GM19025 (cell line): ENCODE data around the gene MPV17.
"Not testable (repeated sequence)": the region's sequence is repeated elsewhere in the genome, so short reads cannot be mapped to it uniquely, and the experiment has no call there.

Experiments used
- ATAC-seq: cut with Tn5 transposase; IDR thresholded peaks from one replicate; pipeline ENCODE4 v1.9.1; 2021; ENCODE audit warnings: mild to moderate bottlenecking, low read depth, moderate library complexity; ENCODE audit not compliant: unreplicated experiment

The MPV17 gene

DNA sequence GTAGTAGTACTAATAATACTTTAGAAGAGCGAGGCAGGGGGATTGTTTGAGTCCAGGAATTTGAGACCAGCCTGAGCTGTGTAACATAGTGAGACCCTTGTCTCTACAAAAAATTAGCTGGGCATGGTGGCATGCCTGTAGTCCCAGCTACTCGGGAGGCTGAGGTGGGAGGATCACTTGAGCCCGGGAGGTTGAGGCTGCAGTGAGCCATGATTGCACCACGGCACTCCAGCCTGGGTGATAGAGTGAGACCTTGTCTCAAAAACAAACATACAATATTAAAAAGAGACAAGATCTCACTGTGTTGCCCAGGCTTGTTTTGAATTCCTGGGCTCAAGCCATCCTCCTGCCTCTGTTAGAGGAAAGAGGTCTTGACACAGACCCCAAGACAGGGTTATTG, 22.3 kb downstream of the MPV17 start:
- ATAC-seq = not testable (repeated sequence)

DNA sequence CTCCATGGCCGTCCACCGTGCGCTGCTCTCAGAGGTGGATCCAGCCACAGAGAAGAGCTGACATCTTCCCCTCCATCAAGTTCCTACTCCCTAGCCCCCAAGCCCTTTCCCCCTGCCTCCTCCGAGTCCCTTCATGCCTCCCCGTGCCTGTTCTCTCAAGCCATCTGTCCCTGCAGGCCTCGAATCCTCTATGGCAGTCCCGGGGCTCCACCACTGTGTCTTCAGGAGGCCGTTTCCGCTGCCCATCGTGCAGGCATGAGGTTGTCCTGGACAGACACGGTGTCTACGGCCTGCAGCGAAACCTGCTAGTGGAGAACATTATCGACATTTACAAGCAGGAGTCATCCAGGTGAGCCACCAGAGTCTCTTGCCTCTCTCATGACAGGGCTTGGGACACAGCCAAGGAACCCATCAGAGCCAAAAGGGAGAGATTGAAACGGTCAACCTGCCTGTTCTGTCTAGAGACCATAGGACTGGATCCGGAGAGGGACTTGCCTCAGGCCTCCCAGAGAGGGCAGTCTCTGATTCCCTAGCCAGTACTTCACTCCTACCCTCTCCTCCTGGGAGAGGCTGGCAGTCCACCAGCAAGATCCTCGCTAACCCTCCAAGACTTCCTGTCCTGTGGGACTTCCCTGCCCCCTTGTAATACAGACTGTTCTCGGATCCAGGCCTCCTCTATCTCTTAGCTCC, 24.4 kb downstream of the MPV17 start:
- ATAC-seq = no peak

DNA sequence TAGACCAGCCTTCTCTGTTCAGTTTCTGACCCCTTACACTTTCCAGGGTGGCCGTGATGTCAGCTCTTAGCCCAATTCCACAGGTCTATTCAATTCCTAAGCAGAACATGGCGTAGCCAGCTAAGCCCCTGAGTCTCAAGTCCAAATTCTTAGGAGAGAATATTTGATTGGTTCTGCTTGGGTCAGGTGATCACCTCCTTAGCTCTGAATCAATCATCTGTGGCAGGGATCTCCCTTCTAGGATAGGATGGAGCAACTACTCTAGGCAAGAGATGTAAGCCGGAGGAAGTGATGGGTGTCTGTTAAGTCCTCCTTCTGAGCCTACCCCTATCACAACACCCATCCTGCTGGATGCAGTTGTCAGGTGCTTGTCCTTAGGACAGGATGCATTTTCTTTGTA, 25.7 kb downstream of the MPV17 start:
- no peak for ATAC-seq

DNA sequence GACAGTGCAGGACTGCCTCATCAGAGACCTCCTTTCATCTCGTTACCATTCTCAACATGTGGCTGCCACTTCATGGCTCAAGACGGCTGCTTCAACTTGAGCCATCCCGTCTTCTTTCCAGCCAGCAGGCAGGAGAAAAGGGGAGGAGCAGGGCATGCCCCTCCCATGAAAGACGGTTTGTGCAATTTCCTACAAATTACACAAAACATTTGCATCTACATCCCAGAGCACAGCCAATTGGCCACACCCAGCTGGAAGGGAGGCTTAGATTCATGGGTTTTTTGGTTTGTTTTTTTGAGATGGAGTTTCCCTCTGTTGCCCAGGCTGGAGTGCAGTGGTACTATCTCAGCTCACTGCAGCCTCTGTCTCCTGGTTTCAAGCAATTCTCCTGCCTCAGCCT, 26.4 kb downstream of the MPV17 start:
- no peak for ATAC-seq

DNA sequence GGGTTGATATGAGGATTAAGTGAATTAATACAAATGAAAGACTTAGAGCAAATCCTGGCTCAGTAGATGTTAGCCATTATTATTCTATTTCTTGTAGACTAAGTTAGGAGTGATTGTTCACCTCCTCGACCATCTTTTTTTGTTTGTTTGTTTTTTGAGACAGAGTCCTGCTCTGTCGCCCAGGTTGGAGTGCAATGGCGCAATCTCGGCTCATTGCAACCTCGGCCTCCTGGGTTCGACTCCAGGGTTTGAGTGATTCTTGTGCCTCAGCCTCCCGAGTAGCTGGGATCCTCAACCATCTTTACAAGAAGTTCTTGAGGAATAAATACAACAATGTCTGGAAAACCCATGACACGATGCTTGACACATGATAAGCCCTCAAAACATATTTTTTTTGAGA, 28.0 kb downstream of the MPV17 start:
- no peak for ATAC-seq

DNA sequence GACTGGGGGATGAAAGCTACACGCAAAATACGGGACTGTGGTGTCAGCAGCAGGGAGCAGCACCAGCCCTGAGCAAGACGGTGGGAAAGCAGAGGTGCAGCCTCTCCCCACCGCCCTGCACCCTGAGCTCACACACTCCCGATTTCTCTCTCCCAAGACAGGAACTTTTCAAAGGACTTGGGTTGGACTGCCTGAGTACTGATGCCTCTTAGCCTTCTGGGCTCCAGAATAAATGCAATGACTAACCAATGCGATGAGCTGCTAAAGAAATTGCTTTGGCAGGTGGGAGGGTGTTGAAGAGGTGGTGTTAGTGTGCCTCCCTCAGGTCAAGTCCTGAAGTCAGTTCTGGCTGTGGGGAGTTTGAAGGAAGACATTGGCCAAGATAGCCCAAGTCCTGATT, 31.0 kb downstream of the MPV17 start:
- ATAC-seq = no peak

DNA sequence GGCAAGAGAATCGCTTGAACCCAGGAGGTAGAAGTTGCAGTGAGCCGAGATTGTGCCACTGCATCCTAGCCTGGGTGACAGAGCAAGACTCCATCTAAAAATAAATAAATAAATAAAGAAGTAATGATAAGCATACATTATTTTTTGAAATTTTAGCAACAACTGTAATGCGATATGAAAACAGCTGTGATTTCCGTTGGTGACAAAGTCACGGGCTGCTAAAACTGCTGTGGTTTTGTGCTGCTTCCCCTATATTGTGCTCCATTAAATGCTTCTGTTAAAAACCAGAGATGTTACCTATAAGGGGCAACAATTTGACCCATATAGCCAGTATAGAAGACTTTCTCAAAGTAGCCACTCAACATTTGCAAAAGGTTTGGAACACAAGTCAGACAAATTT, 32.3 kb downstream of the MPV17 start:
- no peak for ATAC-seq

DNA sequence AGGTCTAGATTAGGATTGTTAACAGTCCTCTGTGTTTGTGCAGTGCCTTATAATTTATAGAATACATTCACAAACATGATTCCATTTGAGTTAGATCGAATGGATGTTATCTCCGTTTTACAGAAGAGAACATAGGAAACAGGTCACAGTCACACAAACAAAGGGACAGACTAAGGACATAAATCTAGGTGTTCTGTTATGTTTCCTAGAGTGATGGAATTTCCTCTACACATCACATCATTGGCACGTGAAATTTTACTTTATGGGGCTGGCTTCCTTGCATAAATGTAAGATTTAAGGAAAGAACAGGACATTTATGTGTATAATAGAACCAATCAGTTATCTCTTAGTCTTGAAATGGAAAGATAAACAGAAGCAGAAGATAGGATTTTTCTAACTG, 34.3 kb downstream of the MPV17 start:
- ATAC-seq = no peak

DNA sequence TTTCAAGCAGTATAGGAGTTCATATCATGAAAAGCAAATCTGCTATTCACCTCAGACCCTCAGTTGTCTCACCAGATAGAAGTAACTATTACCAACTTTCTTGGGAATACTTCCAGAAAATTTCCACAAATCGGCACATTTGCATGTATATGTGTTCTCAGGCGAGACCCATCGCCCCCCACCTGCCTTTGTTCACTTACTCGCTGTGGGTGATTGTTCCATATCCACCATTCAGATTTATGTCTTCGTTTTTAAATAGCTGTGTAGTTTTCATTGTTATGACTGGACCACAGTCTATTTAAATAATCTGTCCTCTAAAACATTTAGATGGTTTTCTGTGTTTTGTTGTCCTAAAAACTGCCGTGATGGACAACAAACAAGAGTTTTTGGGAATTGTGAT, 37.4 kb downstream of the MPV17 start:
- ATAC-seq = no peak

DNA sequence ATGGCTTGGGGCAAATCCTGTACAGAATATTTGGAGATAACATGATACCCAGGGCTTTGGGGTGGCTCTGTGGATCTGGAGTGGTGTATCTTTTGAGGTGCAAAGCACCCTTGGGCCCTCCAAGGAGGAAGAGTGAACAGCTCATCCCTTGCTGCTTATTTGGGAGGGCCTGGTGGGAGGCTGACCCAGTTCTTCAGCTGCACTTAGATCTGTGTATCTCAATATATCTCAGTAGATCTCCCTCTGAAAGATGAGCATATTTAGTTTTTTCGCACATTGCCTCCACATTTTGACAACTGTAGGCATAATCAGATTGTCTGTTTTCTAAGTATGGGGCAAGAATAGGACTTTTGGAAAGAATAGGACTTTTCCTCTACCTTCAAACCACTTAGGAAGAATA, 37.9 kb downstream of the MPV17 start:
- no peak for ATAC-seq

DNA sequence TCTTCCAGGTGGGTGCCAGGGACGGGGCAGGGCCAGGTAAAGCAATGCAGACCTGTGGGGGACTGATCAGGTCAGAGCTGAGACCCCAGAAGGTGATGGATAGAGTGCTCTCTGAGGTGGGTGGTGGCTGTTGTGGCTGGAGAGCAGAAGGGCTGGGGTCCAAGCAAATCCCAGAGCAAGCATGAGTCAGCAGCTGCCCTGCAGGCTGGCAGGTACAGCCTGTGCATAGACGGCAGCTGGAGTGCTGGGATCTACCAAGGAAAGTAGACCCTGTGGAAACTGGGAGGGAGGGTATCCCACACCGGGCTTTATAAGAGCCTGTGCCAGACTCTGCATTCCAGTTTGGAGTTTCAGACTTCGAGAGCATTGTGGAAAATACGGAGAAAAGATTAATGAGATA, 40.0 kb downstream of the MPV17 start:
- ATAC-seq = no peak

DNA sequence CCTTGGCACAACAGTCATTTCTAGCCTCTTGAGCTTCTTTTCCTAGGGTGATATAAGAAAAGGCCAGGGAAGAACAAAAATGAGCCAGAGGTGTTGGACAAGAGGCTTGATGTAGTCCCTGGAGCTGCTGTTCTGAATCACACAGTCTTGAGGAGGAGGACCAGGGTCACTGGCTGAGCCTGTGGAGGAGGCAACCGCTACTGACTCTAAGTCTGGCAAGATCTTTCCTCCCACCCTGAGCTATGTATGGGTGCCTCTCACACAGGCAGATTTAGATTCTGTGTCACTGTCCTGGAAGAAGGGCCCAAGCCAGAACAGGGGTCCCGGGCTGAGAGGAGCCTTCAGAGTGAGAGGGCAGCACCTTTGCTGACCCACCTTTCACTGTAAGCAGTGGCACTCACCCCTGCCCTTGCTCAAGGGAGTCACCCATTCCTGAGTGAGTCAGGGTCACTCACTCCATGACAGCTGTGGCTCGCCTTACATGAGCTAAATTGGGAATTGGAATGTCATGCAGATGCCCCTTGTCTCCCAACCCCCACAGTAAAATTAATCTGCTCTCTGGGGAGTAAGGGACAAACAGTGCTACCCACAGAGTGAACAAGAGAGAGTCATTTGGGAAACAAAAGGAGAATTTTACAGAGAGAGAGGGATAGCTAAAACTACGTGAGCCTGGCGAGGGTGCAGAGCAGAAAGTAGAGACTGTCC, 40.9 kb downstream of the MPV17 start, which contains the start of gene TRIM54:
Gene TRIM54 (plus strand): TSS at position 575 of the 705 bp plus-strand sequence. CDS start 303 bp downstream, outside the sequence.
- ATAC-seq = no peak

DNA sequence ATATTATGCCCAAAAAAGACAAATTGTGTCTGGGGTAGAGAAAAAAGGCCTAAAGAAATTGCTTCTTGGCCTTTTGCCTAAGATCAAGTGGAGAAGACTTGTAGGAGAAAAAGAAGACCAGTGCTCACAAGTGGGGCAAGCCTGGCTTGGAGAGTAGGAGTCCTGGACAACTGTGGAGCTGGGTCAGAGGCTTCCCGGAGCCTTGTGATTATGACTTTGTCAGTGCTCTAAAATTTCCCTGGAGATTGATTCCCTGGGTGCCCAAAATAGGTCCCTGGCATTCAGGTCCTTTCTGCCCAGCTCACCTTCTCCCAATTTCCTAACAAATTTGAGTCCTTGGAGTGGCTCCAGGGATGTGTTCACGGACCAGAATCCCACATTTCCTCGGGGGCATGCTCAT, 41.5 kb downstream of the MPV17 start:
- no peak for ATAC-seq

DNA sequence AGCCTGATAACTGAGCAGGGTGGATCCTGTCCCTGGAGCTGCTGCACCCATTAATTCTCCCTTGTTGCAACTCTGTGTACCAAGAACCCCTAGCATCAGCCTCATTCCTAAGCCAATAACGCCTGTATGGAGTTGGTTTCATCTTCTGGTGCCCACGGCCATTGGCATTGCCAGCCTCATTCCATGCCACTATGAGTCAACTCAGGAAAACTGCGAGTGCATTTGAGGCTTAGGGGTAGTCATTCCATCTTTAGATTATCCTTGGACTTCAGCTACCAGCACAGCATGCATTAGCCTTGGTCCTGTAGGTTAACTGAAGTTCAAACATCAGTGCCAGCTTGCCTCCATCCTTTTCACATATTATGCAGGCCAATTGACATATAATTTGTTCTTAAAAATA, 42.1 kb downstream of the MPV17 start:
- no peak for ATAC-seq

DNA sequence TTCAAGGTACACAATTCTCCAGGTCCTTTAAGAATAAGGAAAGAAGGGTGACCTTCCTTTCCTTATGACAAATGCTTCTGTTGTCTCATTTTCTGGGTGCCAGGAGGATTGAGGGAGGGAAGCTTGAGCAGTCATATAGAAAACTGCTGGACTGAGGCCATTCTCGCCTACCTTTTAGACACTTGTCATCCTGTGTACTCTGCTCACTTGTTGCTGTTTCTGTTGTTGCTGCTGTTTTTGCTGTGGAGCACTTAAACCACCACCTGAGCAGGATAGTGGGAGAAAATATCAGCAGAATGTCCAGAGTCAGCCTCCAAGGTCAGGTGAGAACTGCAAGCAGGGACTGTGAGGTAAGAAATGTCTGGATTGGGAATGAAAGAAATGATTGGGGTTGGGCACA, 44.9 kb downstream of the MPV17 start:
- no peak for ATAC-seq

DNA sequence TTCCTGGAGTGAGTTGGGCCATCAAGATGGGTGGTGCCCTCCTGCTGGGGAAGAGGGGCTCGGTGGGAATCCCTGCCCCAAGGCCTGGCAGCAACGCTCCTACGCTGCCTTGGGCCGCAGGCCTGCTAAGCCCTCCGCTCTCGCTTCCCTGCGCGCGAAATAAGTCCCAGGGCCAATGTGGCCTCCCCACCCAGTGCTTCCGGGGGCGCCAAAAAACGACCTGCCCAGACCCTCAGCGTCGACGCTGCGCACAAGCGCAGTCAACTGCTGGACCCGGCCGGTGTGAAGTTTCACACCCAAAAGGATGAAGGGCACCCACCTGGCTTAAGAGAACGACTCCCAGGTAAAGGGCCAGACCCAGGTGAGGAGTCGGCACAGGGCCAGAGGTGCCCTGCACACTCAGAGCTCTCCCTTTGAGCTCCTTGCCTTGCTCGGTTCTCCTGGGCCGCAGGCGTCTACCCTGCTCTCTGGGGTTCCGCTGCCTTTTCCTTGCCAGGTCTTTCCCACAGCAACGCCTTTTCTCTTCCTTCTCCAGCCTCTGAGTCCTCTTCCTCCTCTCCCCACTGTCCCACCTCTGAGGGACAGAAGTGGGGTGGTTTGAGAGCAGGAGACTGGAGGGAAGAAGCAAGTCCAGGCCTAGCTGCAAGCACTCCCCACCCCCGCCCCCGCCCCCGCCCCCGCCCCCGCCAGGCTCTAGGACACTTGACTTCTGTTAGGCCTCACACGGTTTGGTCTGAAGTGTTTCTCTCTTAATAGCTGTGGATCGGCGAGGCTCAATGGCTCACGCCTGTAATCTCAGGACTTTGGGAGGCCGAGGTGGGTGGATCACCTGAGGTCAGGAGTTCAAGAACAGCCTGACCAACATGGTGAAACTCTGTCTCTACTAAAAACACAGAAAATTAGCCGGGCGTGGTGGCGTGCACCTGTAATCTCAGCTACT, 47.4 kb downstream of the MPV17 start, which contains the start of gene DNAJC5G:
Gene DNAJC5G (plus strand): TSS at position 223 of the 940 bp plus-strand sequence. CDS start 1,296 bp downstream, outside the sequence.
- ATAC-seq = no peak

DNA sequence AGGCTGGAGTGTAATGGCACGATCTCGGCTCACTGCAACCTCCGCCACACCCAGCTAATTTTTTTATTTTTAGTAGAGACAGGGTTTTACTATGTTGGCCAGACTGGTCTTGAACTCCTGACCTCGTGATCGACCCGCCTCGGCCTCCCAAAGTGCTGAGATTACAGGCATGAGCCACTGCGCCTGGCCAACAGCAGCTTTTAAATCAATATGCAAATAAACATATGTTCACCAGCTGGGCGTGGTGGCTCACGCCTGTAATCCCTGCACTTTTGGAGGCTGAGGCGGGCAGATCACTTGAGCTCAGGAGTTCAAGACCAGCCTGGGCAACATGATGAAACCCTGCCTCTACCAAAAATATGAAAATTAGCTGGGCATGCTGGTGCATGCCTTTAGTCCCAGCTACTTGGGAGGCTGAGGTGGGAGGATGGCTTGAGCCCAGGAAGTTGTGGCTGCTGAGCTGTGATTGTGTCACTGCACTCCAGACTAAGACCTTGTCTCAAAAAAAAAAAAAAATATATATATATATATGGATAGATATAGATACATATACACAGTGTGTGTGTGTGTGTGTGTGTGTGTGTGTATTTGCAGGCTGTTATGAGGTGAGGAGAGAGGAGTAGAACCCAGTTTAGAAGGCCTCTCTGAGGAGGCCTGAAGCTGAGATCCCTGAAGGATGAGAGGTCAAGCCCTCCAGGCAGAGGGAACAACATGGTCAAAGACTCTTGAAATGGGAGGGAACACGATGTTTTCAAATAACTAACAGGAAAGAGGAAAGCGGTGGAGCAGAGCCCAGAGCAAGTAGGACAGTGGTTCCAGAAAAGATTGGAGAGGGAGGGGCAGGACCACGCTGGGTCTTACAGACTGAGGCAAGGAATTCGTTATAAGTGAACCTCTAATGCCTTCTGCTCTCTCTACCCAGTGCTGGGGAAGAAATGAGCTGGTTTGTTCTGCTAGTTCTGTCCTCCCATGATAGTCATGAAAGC, 50.1 kb downstream of the MPV17 start:
- ATAC-seq = not testable (repeated sequence)

DNA sequence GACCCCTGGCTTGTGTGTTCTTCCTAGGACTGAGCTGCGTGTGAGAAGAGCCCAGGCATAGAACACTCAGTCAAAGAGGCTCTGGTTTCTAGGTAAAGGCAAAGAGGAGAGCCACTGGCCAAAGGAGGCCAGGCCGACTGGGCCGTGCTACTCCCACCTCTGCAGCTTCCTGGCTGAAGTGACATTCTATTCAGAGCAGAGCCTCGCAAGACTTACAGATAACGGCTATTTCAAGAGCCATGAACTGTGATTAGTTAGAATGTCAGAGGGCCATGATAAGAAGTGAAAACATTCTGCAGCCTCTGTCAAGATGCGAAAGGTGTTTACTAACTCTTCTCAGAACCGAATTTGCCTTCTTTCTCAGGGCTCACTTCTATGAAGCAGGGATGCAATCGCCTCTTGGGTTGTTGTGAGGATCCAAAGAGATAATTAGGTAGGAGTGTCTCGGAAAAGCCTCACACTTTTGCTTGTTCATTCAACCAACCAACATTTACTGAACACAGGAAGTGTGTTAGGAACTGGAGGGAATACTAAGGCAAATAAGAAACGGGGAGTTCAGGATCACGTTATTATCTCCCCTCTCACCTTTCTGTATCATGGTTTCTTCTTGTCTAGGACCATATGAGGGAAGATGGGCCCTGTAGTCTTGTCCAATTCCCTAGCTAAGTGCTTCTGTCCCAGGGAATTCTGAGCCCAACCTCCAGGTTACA, 51.1 kb downstream of the MPV17 start:
- no peak for ATAC-seq

DNA sequence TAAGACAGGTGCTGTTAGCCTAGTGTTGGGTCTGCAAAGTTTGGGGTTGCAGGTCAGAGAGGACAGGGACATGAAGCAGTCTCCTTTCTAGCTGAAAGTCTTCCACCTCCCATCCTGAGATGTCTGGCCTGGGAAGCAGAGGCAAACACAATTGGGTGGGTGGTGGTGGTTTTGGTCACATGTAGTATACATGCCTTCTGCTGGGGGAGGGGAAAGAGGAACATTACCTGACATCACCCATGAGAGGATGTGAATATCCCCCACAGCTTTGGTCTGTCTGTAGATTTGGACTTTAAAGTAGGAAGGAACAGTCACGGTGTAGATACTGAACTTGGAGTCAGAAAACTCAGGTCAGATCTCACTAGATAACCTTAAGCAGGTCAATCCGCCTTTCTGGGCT, 52.2 kb downstream of the MPV17 start:
- no peak for ATAC-seq
